ENCODE data around the gene SMURF1. TPM values are rescaled to one million over a fixed set of nuclear protein-coding genes. Genes with fewer than 3 reads are reported as not detected.

The SMURF1 gene
- total and polyA plus RNA-seq, 2 experiments from 2014 or later = 12.4 to 21.7 TPM

DNA sequence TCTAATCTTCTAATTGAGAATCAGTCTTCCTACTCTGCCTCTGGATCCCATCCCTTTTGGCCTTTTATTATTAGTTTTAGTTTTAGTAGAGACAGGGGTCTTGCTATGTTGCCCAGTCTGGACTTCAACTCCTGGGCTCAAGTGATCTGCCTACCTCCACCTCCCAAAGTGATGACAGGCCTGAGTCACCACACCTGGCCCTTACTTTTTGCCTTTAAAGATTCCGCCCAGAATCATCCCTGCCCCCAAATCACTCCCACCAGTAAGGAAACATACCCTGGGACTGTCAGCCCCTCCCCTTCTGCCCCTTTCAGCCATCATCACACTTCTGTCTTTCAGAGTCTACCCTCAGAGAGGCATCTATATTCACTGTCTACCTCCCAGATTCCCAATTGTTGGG is 45.3 kb upstream of the SMURF1 start:
- TF ChIP-seq EZH2 (IDR thresholded peaks at IDR 0.05; ENCODE audit: borderline replicate concordance) = no peak
- TF ChIP-seq, protein P1, sequence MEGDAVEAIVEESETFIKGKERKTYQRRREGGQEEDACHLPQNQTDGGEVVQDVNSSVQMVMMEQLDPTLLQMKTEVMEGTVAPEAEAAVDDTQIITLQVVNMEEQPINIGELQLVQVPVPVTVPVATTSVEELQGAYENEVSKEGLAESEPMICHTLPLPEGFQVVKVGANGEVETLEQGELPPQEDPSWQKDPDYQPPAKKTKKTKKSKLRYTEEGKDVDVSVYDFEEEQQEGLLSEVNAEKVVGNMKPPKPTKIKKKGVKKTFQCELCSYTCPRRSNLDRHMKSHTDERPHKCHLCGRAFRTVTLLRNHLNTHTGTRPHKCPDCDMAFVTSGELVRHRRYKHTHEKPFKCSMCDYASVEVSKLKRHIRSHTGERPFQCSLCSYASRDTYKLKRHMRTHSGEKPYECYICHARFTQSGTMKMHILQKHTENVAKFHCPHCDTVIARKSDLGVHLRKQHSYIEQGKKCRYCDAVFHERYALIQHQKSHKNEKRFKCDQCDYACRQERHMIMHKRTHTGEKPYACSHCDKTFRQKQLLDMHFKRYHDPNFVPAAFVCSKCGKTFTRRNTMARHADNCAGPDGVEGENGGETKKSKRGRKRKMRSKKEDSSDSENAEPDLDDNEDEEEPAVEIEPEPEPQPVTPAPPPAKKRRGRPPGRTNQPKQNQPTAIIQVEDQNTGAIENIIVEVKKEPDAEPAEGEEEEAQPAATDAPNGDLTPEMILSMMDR (IDR thresholded peaks at IDR 0.05; ENCODE audit: poor library complexity) = no peak
- no peak for TF ChIP-seq EZH2phosphoT487 (IDR thresholded peaks at IDR 0.05; ENCODE audit: low read depth, severe bottlenecking, unreplicated experiment)
- Histone ChIP-seq H3K4me1 (ENCODE audit: insufficient read depth) (no peaks in the 10 kb centered on the region), H3K4me3 (no peak overlapping the region), H3K27me3 (no peaks in the 10 kb centered on the region), H3K4me2 (no peak overlapping the region), H3K9me2 (replicated peaks; ENCODE audit: insufficient read depth) (no peaks in the 10 kb centered on the region), H2AFZ (no peak overlapping the region), H3K9me3 (ENCODE audit: low read depth) (no peaks in the 10 kb centered on the region), H3K36me3 (replicated peaks; ENCODE audit: insufficient read depth, low read depth) (no peaks in the 10 kb centered on the region), H3K27ac (no peak overlapping the region), H4K20me1 (ENCODE audit: insufficient read depth, poor library complexity, severe bottlenecking) (no peaks in the 10 kb centered on the region), H3K79me2 (no peaks in the 10 kb centered on the region)
- no peak for DNase-seq (ENCODE audit: low spot score)
- 100% methylated on average over 1 of the region's 1 CpG for WGBS (ENCODE audit: low lambda C conversion rate, missing lambda C conversion rate)

DNA sequence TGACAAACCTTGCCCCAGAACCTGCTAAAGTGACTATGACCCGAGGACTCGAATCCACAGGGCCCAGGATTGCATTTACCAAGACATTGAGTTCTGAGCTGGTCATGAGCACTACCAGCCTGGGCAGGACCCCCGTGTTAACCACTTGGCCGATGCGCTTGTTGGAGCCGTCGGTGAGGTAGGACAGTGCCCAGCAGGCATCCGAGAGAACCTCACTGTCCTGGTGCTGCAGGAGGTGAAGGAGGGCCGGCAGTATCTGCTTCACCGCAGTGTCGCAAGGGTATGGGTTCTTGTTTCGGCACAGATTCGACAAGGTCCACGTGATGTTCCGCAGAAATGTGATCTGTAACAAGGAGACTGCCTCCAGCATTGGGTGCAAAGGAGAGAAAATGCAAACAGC is 44.3 kb upstream of the SMURF1 start:
- WGBS (ENCODE audit: low lambda C conversion rate, missing lambda C conversion rate) = 96% methylated on average over 15 of the region's 15 CpGs
- Histone ChIP-seq H3K9me2 (replicated peaks; ENCODE audit: insufficient read depth) (no peaks in the 10 kb centered on the region), H3K4me3 (no peak overlapping the region), H3K4me1 (ENCODE audit: insufficient read depth) (no peaks in the 10 kb centered on the region), H3K79me2 (no peaks in the 10 kb centered on the region), H3K27ac (no peak overlapping the region), H2AFZ (no peak overlapping the region), H3K36me3 (replicated peaks; ENCODE audit: insufficient read depth, low read depth) (no peaks in the 10 kb centered on the region), H3K27me3 (no peaks in the 10 kb centered on the region), H4K20me1 (ENCODE audit: insufficient read depth, poor library complexity, severe bottlenecking) (no peaks in the 10 kb centered on the region), H3K9me3 (ENCODE audit: low read depth) (no peaks in the 10 kb centered on the region), H3K4me2 (no peak overlapping the region)
- TF ChIP-seq, protein P1 (IDR thresholded peaks at IDR 0.05; ENCODE audit: poor library complexity) = no peak
- no peak for DNase-seq (ENCODE audit: low spot score)

DNA sequence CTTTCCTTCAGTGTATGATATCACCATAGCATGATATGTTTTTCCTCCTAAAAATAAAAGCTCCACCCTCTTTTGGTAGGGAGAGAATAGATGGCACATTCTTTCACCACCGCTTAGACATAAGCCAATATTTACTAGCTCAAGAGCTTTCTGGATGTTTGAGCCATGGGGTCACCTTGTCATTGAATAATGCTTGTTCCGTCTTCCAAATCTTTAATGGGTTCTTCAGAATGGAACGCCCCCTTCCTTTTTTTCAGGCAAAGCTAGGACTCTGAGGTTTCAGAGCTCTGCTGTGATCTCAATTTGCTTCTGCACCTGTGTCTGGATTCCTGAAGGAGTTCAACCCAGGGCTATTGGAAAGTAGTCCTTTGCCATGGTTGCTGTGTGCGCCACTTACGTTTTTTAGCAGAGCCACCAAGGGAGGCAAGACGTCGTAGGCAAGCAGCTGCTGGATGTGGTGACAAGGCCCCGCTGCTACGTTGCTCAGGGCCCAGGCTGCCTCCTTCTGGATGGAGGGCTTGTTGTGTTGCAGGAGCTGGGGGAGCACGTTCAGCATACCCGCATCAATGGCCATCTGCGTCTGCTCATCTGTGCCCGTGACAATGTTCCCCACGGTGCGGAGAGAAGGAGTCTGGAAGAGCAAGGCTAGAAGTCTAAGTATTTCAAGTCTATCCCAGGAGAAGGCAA is 40.8 kb upstream of the SMURF1 start:
- H4K20me1 ChIP-seq (ENCODE audit: insufficient read depth, poor library complexity, severe bottlenecking) = no peaks in the 10 kb centered on the region
- no peak for TF ChIP-seq EZH2phosphoT487 (IDR thresholded peaks at IDR 0.05; ENCODE audit: low read depth, severe bottlenecking, unreplicated experiment)
- TF ChIP-seq, protein P1 (IDR thresholded peaks at IDR 0.05; ENCODE audit: poor library complexity) = no peak
- no peak for TF ChIP-seq EZH2 (IDR thresholded peaks at IDR 0.05; ENCODE audit: borderline replicate concordance)
- no peaks in the 10 kb centered on the region for H3K27me3 ChIP-seq
- H3K4me2 ChIP-seq = no peak overlapping the region
- no peaks in the 10 kb centered on the region for H3K9me2 ChIP-seq (replicated peaks; ENCODE audit: insufficient read depth)
- no peak overlapping the region for H2AFZ ChIP-seq
- no peaks in the 10 kb centered on the region for H3K4me1 ChIP-seq (ENCODE audit: insufficient read depth)
- H3K9me3 ChIP-seq (ENCODE audit: low read depth) = no peaks in the 10 kb centered on the region
- DNase-seq (ENCODE audit: low spot score) = no peak
- no peaks in the 10 kb centered on the region for H3K36me3 ChIP-seq (replicated peaks; ENCODE audit: insufficient read depth, low read depth)
- 72% methylated on average over 15 of the region's 15 CpGs for WGBS (ENCODE audit: low lambda C conversion rate, missing lambda C conversion rate)
- H3K27ac ChIP-seq = no peak overlapping the region
- no peak overlapping the region for H3K4me3 ChIP-seq
- H3K79me2 ChIP-seq = no peaks in the 10 kb centered on the region

All from hepatocyte (in vitro differentiated cells).